Gastrocnemius medialis (tissue), 4 donors: ENCODE results near the gene ADRA2C. TPM values are rescaled to one million over a fixed set of nuclear protein-coding genes. Genes with fewer than 3 reads are reported as not detected.

Experiments
- ATAC-seq, 2 donors: fragments of 150-250 bp; one replicate each; pipeline ENCODE4 v1.9.1; 2016
- DNase-seq, 2 donors: peaks; one replicate each; pipeline ENCODE4 v3.0.0-alpha.2; 2019
- H3K27ac ChIP-seq, 4 donors: fragments of 200-600 bp; sonication (generic); 1 replicate in 1 of 4; 2 replicates in 3 of 4; pipeline ENCODE4 v1.5.1; 2016 to 2018; ENCODE audit warnings: mild to moderate bottlenecking in 2 of 4, moderate library complexity in 1 of 4
- H3K27me3 ChIP-seq, 3 donors: fragments of 200-600 bp; sonication (generic) in 2 of 3; 1 replicate in 1 of 3; 2 replicates in 2 of 3; pipeline versions ENCODE4 v1.5.1 to v1.6.0; 2016 to 2019; ENCODE audit warnings: mild to moderate bottlenecking in 1 of 3, moderate library complexity in 1 of 3
- H3K36me3 ChIP-seq, 2 donors: fragments of 200-600 bp; sonication (generic) in 1 of 2; one replicate each; pipeline ENCODE4 v1.5.1; 2017 to 2018
- H3K4me1 ChIP-seq, 2 donors: fragments of 200-600 bp; sonication (generic) in 1 of 2; one replicate each; pipeline ENCODE4 v1.5.1; 2016 to 2017; ENCODE audit warnings: mild to moderate bottlenecking in 2 of 2
- H3K4me3 ChIP-seq, 4 donors: fragments of 200-600 bp; sonication (generic) in 3 of 4; 1 replicate in 1 of 4; 2 replicates in 3 of 4; pipeline ENCODE4 v1.5.1; 2016 to 2019; ENCODE audit warnings: mild to moderate bottlenecking in 2 of 4
- H3K9me3 ChIP-seq, 3 donors: fragments of 200-600 bp; sonication (generic) in 2 of 3; 1 replicate in 1 of 3; 2 replicates in 2 of 3; pipeline ENCODE4 v1.5.1; 2016 to 2019
- POLR2A ChIP-seq, 2 donors: fragments of 450-650 bp; IDR thresholded peaks; one replicate each; pipeline ENCODE4 v1.6.1; 2017; ENCODE audit warnings: antibody characterized with exemption in 2 of 2, mild to moderate bottlenecking in 2 of 2, moderate library complexity in 2 of 2
- in situ Hi-C, 4 donors: fragments of 200-750 bp; cut with MboI; loops; one replicate each; pipeline versions ENCODE4 v1.15.0 to v1.8.0; 2017; ENCODE audit warnings: low sequenced_read_pairs in 4 of 4
- intact Hi-C: fragments of 100-400 bp; cut with DNase I; formaldehyde crosslinking; loops from one replicate; pipeline ENCODE4 v1.15.1; 2023; ENCODE audit warnings: low total_unique reads
- total RNA-seq, 4 donors: library from RNA; depleted of rRNA; stranded (reverse); fragments of >200 nt; gene quantifications; one replicate each; pipeline versions ENCODE4 v1.1.0 to v1.2.3, GENCODE V29; 2016
- TF ChIP-seq, protein P1 (sequence below), 5 experiments: fragments of 450-650 bp in 3 of 5; fragments of 200-600 bp in 2 of 5; sonication (generic) in 2 of 5; IDR thresholded peaks in 4 of 5; conservative IDR thresholded peaks in 1 of 5; 1 replicate in 4 of 5; 2 replicates in 1 of 5; pipeline ENCODE4 v1.5.1; 2016 to 2019; ENCODE audit warnings: antibody characterized with exemption in 5 of 5, mild to moderate bottlenecking in 3 of 5, moderate library complexity in 3 of 5

The ADRA2C gene
- total RNA-seq, 4 donors from 2014 or later = 2.5 to 7.9 (median 4.8) TPM

DNA sequence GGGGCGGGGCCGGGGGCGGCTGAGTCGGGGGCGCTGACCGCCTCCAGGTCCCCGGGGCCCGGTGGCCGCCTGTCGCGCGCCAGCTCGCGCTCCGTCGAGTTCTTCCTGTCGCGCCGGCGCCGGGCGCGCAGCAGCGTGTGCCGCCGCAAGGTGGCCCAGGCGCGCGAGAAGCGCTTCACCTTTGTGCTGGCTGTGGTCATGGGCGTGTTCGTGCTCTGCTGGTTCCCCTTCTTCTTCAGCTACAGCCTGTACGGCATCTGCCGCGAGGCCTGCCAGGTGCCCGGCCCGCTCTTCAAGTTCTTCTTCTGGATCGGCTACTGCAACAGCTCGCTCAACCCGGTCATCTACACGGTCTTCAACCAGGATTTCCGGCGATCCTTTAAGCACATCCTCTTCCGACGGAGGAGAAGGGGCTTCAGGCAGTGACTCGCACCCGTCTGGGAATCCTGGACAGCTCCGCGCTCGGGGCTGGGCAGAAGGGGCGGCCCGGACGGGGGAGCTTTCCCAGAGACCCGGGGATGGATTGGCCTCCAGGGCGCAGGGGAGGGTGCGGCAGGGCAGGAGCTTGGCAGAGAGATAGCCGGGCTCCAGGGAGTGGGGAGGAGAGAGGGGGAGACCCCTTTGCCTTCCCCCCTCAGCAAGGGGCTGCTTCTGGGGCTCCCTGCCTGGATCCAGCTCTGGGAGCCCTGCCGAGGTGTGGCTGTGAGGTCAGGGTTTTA lies 1.5 kb downstream of the ADRA2C start:
- Histone ChIP-seq H3K9me3 (no peaks in the 10 kb centered on the region), H3K27ac (no peak overlapping the region), H3K27me3 (peaks cover 46 to 51% (median 51%) of the 10 kb centered on the region in 3 donors), H3K36me3 (no peaks in the 10 kb centered on the region), H3K4me3 (no peak overlapping the region), H3K4me1 (peaks cover 0 to 3% of the 10 kb centered on the region in 2 donors)
- DNase-seq = no peak
- intact Hi-C loops = no loop called here
- TF ChIP-seq, protein P1, sequence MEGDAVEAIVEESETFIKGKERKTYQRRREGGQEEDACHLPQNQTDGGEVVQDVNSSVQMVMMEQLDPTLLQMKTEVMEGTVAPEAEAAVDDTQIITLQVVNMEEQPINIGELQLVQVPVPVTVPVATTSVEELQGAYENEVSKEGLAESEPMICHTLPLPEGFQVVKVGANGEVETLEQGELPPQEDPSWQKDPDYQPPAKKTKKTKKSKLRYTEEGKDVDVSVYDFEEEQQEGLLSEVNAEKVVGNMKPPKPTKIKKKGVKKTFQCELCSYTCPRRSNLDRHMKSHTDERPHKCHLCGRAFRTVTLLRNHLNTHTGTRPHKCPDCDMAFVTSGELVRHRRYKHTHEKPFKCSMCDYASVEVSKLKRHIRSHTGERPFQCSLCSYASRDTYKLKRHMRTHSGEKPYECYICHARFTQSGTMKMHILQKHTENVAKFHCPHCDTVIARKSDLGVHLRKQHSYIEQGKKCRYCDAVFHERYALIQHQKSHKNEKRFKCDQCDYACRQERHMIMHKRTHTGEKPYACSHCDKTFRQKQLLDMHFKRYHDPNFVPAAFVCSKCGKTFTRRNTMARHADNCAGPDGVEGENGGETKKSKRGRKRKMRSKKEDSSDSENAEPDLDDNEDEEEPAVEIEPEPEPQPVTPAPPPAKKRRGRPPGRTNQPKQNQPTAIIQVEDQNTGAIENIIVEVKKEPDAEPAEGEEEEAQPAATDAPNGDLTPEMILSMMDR (IDR thresholded peaks at IDR 0.05 in 4 of 5, conservative IDR thresholded peaks at IDR 0.05 in 1 of 5) = no peak
- TF ChIP-seq POLR2A (IDR thresholded peaks at IDR 0.05) = no peak
- ATAC-seq = no peak
- in situ Hi-C loops = no loop called here

DNA sequence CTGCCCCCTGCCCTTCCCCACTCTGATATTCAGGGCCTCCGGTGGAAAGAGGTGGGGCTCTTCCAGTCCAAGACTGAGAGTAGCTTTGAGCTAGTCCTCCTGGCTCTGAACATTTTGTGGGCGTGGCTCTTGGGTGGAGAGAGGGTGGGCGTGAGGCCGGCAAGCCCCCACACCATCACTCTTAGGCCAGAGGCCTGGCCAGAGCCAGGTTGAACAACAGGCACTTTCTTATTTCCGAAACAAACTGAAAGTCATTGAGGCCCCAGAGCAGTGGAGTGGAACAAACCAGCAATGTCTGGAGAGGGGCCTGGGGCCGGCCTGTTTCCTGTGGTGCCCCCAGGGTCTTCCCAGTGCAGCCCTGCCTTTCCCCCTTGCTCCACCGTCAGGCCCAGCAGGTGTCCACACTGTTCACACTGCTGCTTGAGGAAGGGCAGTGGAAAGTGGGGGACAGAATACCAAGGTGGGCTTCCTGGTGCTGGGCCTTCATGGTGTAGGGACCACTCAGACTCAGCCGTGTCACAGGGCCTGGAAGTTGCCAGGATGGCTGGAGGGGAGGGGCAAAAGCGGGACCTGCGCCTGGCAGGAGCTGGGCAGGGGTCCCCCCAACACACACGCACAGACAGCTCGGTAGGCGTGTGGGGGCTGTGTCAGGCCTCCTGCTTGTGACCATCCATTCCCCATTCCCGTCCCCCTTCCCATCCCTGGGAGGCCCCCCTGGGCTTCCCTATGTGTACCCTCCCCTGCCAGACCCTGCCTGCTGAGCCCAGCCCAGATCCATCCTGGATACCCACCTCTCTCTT lies 2.9 kb downstream of the ADRA2C start:
- peaks cover 0 to 3% of the 10 kb centered on the region in 2 donors for H3K4me1 ChIP-seq
- intact Hi-C loops (no loop called here), in situ Hi-C loops (no loop called here)
- H3K36me3 ChIP-seq = no peaks in the 10 kb centered on the region
- H3K9me3 ChIP-seq = no peaks in the 10 kb centered on the region
- H3K4me3 ChIP-seq = no peak overlapping the region
- ATAC-seq (no peak), DNase-seq (no peak)
- peaks cover 58 to 64% (median 61%) of the 10 kb centered on the region in 3 donors for H3K27me3 ChIP-seq
- TF ChIP-seq, protein P1 (IDR thresholded peaks at IDR 0.05 in 4 of 5, conservative IDR thresholded peaks at IDR 0.05 in 1 of 5) = no peak
- TF ChIP-seq POLR2A (IDR thresholded peaks at IDR 0.05) = no peak
- H3K27ac ChIP-seq = no peak overlapping the region

DNA sequence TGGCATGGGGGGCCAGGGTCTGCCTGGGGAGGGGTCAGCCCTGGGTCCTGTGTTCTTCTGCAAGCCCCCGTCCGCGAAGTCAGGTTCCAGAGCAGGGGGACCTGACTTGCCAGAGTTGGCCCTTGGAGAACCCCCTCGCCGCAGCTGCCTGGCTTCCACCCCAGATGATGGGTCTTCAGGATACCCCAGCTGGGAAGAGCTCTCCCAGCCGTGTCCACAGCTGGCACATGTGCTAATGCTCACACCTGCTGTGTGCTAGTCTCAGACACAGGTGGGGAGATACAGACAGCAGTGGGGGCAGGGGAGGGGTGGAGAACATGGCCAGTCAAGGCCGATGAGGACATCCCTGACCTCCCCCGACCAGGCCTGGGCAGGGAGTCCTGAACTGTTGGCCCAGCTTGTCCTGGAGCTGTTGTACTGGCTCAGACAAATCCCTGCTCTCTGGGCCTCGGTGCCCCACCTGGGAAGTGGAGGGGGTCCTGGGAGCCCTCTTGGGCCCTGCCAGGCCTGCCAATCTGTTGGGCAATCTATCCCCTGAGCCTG lies 3.5 kb downstream of the ADRA2C start:
- TF ChIP-seq, protein P1 (IDR thresholded peaks at IDR 0.05 in 4 of 5, conservative IDR thresholded peaks at IDR 0.05 in 1 of 5) = no peak
- no peak for TF ChIP-seq POLR2A (IDR thresholded peaks at IDR 0.05)
- ATAC-seq (no peak), DNase-seq (no peak)
- Histone ChIP-seq H3K9me3 (no peaks in the 10 kb centered on the region), H3K4me1 (peaks cover 0 to 3% of the 10 kb centered on the region in 2 donors), H3K27me3 (peaks cover 58 to 66% (median 64%) of the 10 kb centered on the region in 3 donors), H3K36me3 (no peaks in the 10 kb centered on the region), H3K4me3 (no peak overlapping the region), H3K27ac (no peak overlapping the region)
- intact Hi-C loops = no loop called here
- in situ Hi-C loops = no loop called here

DNA sequence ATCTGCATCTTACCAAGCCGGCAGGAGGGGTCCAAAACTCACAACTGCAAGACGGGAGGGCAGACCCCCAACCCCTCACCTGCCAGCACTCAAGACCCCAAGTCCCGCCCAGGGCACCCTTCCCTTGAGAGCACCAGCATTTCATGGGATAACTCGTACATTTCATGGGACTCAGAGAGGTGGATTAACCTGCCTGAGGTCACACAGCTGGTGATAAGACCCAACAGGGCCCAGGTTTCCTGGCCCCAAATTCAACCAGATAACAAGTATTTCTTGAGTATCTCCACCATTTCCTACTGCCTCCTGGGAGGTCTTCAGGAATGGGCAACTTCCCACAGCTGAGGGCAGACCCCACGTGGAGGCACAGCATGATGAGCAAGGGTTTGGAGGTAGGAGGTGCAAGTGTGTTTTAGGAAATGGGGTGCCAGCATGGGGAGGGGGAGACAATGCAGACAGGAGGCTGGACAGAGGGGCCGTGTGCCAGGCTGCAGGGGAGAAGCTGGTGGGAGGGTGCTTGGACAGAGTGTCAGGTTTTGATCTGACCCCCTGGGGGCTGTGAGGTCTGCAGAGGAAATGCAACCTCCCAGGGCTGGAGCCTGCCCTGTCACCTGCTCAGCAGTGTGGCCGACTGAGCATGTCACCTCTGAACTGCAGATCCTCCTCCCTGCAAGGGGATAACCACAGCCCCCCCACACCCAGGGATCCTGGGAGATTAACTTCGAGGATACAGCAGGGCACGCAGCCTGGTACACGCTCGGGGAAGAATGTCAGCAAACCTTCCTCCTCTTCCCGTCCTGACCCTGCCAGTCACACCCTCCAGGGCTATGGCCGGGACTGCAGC lies 4.4 kb downstream of the ADRA2C start:
- DNase-seq = no peak
- in situ Hi-C loops (no loop called here), intact Hi-C loops (no loop called here)
- TF ChIP-seq POLR2A (IDR thresholded peaks at IDR 0.05) = no peak
- TF ChIP-seq, protein P1 (IDR thresholded peaks at IDR 0.05 in 4 of 5, conservative IDR thresholded peaks at IDR 0.05 in 1 of 5) = no peak
- Histone ChIP-seq H3K9me3 (no peaks in the 10 kb centered on the region), H3K27ac (no peak overlapping the region), H3K27me3 (peaks cover 58 to 66% (median 64%) of the 10 kb centered on the region in 3 donors), H3K4me1 (no peaks in the 10 kb centered on the region), H3K4me3 (no peak overlapping the region), H3K36me3 (no peaks in the 10 kb centered on the region)
- ATAC-seq = no peak
